Endothelial cell of umbilical vein (primary cell): ENCODE measurements around the gene MAEL. TPM values are rescaled to one million over a fixed set of nuclear protein-coding genes. Genes with fewer than 3 reads are reported as not detected.

Experiments
- BruUV-seq: library from RNA; stranded (reverse); fragments of 400-500 nt; replicated peaks from 2 replicates; lab custom pipeline; 2021; lab: Mats Ljungman, UMichigan
- CTCF ChIA-PET: fragments of 300-600, 350-600 bp; sonication (Branson Sonifier 250); formaldehyde crosslinking; loops from one replicate; lab custom pipeline; 2021; ENCODE audit warnings: antibody characterized with exemption, inconsistent platforms; lab: Charles Lee
- POLR2A ChIA-PET: fragments of 300-600, 350-600 bp; sonication (Branson Sonifier 250); formaldehyde crosslinking; loops from one replicate; lab custom pipeline; 2021; ENCODE audit warnings: antibody characterized with exemption, inconsistent platforms; lab: Charles Lee
- DNase-seq: peaks from one replicate; pipeline ENCODE4 v3.0.0-alpha.2; 2011; ENCODE audit warnings: low read depth, low spot score
- FAIRE-seq: peaks from 2 replicates; lab custom pipeline; 2011; peaks lifted over from hg19 to GRCh38; lab: Jason Lieb, UNC
- H2AFZ ChIP-seq: 2 replicates; pipeline ENCODE4 v1.6.0; 2012; ENCODE audit warnings: low read depth, low read length, control low read depth, inconsistent platforms
- H3K27ac ChIP-seq: 2 replicates; pipeline ENCODE4 v1.5.1; 2011; ENCODE audit warnings: low read depth, mild to moderate bottlenecking, control low read depth, low read length, moderate library complexity; ENCODE audit not compliant: insufficient read depth
- H3K27me3 ChIP-seq, 2 experiments: 2 replicates each; pipeline versions ENCODE4 v1.6.0 to v1.6.1; 2011; ENCODE audit warnings: low read length in 2 of 2, mixed read lengths in 1 of 2; ENCODE audit not compliant: control insufficient read depth in 2 of 2, insufficient read depth in 2 of 2
- H3K36me3 ChIP-seq, 2 experiments: 2 replicates in 1 of 2; 3 replicates in 1 of 2; pipeline ENCODE4 v1.5.1; 2011; ENCODE audit warnings: low read length in 2 of 2, mild to moderate bottlenecking in 1 of 2, moderate library complexity in 1 of 2; ENCODE audit not compliant: control insufficient read depth in 2 of 2, insufficient read depth in 2 of 2; ENCODE audit errors: extremely low read depth in 1 of 2
- H3K4me1 ChIP-seq: 3 replicates; pipeline ENCODE4 v1.5.1; 2011; ENCODE audit warnings: mild to moderate bottlenecking, low read length; ENCODE audit not compliant: control insufficient read depth, insufficient read depth; ENCODE audit errors: extremely low read depth
- H3K4me2 ChIP-seq: 2 replicates; pipeline ENCODE4 v1.6.1; 2011; ENCODE audit warnings: low read length, control low read depth, mixed read lengths; ENCODE audit not compliant: insufficient read depth
- H3K4me3 ChIP-seq, 3 experiments: fragments of 200-600 bp in 1 of 3; sonication (generic), shearing (Covaris generic) in 1 of 3; replicated peaks in 1 of 3; 2 replicates each; pipeline ENCODE4 v1.5.1; 2011 to 2016; ENCODE audit warnings: control low read depth in 3 of 3, low read length in 3 of 3, mild to moderate bottlenecking in 2 of 3, inconsistent platforms in 1 of 3, low read depth in 1 of 3, moderate library complexity in 1 of 3; ENCODE audit not compliant: insufficient read depth in 1 of 3
- H3K79me2 ChIP-seq: 2 replicates; pipeline ENCODE4 v1.6.0; 2012; ENCODE audit warnings: low read length, inconsistent platforms; ENCODE audit not compliant: control insufficient read depth, insufficient read depth
- H3K9ac ChIP-seq: replicated peaks from 2 replicates; pipeline ENCODE3; 2011; ENCODE audit warnings: low read length, control low read depth; ENCODE audit not compliant: insufficient read depth; ENCODE audit errors: extremely low read depth
- H3K9me1 ChIP-seq: replicated peaks from 3 replicates; pipeline ENCODE4 v1.6.0; 2011; ENCODE audit warnings: mild to moderate bottlenecking, low read length; ENCODE audit not compliant: control insufficient read depth, insufficient read depth; ENCODE audit errors: extremely low read depth
- H3K9me3 ChIP-seq: replicated peaks from 2 replicates; pipeline ENCODE4 v1.5.1; 2012; ENCODE audit warnings: low read length, inconsistent platforms; ENCODE audit not compliant: control insufficient read depth, insufficient read depth
- H4K20me1 ChIP-seq: replicated peaks from 2 replicates; pipeline ENCODE3; 2011; ENCODE audit warnings: mild to moderate bottlenecking, low read length; ENCODE audit not compliant: control insufficient read depth, insufficient read depth; ENCODE audit errors: extremely low read depth
- GATA2 ChIP-seq: IDR thresholded peaks from 2 replicates; pipeline ENCODE4 v1.7.0; 2011; ENCODE audit warnings: low read depth, mild to moderate bottlenecking, moderate library complexity, mixed read lengths, low read length; ENCODE audit not compliant: insufficient read length, insufficient read depth
- JUN ChIP-seq: IDR thresholded peaks from 2 replicates; pipeline ENCODE4 v1.6.1; 2011; ENCODE audit warnings: borderline replicate concordance, low read depth; ENCODE audit not compliant: insufficient read length, insufficient read depth
- POLR2AphosphoS5 ChIP-seq: IDR thresholded peaks from 2 replicates; pipeline ENCODE4 v1.6.1; 2012; ENCODE audit warnings: low read depth, mild to moderate bottlenecking, control low read depth, low read length, moderate library complexity; ENCODE audit not compliant: insufficient read depth
- dilution Hi-C: fragments of 300-500 bp; cut with MboI; formaldehyde crosslinking; loops from one replicate; pipeline ENCODE4 v1.15.0; 2019; ENCODE audit warnings: low sequenced_read_pairs; ENCODE audit not compliant: extremely low pct_ligation_motif_present
- intact Hi-C: fragments of 100-400 bp; cut with micrococcal nuclease; formaldehyde crosslinking; loops from one replicate; pipeline ENCODE4 v1.10.0; 2022
- polyA plus RNA-seq, 4 experiments: library from polyadenylated mRNA; depleted of rRNA in 3 of 4; stranded (reverse) in 3 of 4; unstranded in 1 of 4; fragments of >200 nt; gene quantifications; 2 replicates each; pipeline versions ENCODE4 v1.2.1 to v1.2.3, GENCODE V29; 2011 to 2012; ENCODE audit warnings: missing spikeins in 1 of 4
- total RNA-seq: library from RNA; stranded (reverse); gene quantifications from 2 replicates; pipeline ENCODE4 v1.2.3, GENCODE V29; 2021
- TF ChIP-seq, protein P1 (sequence below), 2 donors: IDR thresholded peaks; 1 replicate in 1 of 2; 2 replicates in 1 of 2; pipeline ENCODE4 v1.5.1; 2011; ENCODE audit warnings: low read length in 2 of 2, mild to moderate bottlenecking in 2 of 2, moderate library complexity in 2 of 2, control low read depth in 1 of 2, inconsistent platforms in 1 of 2, low read depth in 1 of 2; ENCODE audit not compliant: insufficient read depth in 1 of 2; ENCODE audit errors: extremely low read depth in 1 of 2

The MAEL gene
- total and polyA plus RNA-seq, 2 donors (not counting 3 experiments of a cell fraction or from before 2014, with no cell fraction given), result 0.04 TPM; not detected in 1

DNA sequence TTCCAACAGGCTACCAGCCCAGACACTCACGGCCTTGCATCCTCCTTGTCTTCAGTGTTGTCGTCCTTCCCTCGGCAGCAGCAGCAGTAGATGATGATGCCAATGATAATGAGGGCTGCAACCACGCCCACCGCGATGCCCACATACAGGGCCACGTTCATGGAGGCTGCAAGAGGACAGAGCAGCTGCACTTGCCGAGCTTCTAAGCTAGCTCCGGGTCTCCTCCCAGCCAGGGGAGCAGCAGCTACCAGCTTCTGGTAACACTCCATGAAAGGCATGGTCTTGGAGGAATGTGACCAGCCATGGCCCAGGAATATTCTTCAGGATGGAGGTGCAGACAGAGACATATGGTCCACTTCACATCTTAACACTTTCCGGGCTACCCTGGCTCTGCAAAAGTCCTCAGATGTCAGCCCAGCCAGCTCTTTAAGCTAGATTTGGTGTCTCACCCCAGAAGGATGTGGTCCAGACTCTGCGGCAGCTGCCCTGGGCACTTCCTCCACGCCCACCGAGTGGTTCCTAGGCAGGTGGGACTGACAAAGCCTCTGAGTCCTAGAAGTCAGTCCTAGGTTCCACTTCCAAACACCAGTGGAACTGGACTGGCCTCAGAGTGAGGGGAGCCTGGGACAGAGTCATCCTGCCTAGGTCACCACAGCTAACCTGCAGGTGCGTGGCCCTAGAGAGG is 66.0 kb downstream of the MAEL start:
- ChIA-PET CTCF (interaction anchor here (12.6 kb wide), 1 partner anchor 144 kb away, joined by 509 read pairs; no protein-coding TSS in a partner anchor), POLR2A (no interaction called here)
- dilution Hi-C loops, result no loop called here
- Histone ChIP-seq H3K27me3 (no peaks in the 10 kb centered on the region), H2AFZ (no peak overlapping the region), H3K9me3 (no peaks in the 10 kb centered on the region), H4K20me1 (no peaks in the 10 kb centered on the region), H3K4me2 (no peak overlapping the region), H3K4me3 (no peak overlapping the region), H3K4me1 (peaks cover 3% of the 10 kb centered on the region), H3K9ac (no peak overlapping the region), H3K9me1 (no peaks in the 10 kb centered on the region), H3K79me2 (no peaks in the 10 kb centered on the region), H3K36me3 (no peaks in the 10 kb centered on the region), H3K27ac (no peak overlapping the region)
- FAIRE-seq (no peak), DNase-seq (no peak)
- intact Hi-C loops, result loop anchor here (5.0 kb wide), 1 partner anchor 233 kb away; no protein-coding TSS in a partner anchor
- no TSS peak for BruUV-seq
- TF ChIP-seq POLR2AphosphoS5, result no peak
- no peak for TF ChIP-seq JUN
- TF ChIP-seq GATA2, result no peak
- TF ChIP-seq, protein P1, sequence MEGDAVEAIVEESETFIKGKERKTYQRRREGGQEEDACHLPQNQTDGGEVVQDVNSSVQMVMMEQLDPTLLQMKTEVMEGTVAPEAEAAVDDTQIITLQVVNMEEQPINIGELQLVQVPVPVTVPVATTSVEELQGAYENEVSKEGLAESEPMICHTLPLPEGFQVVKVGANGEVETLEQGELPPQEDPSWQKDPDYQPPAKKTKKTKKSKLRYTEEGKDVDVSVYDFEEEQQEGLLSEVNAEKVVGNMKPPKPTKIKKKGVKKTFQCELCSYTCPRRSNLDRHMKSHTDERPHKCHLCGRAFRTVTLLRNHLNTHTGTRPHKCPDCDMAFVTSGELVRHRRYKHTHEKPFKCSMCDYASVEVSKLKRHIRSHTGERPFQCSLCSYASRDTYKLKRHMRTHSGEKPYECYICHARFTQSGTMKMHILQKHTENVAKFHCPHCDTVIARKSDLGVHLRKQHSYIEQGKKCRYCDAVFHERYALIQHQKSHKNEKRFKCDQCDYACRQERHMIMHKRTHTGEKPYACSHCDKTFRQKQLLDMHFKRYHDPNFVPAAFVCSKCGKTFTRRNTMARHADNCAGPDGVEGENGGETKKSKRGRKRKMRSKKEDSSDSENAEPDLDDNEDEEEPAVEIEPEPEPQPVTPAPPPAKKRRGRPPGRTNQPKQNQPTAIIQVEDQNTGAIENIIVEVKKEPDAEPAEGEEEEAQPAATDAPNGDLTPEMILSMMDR (IDR thresholded peaks at IDR 0.05; ENCODE audit: extremely low read depth in 1 of 2, insufficient read depth in 1 of 2, low read depth in 1 of 2, low read length in 2 of 2), result no peak
